H1 (cell line): ENCODE results near the gene RBM8A.

ENCODE experiments used
- ASH2L ChIP-seq: fragments of 200-600, 300-600 bp; sonication (generic); IDR thresholded peaks from one replicate; pipeline ENCODE4 v1.7.1; 2017; ENCODE audit warnings: low read length
- CHD1 ChIP-seq: IDR thresholded peaks from 2 replicates; pipeline ENCODE4 v1.6.1; 2012; ENCODE audit warnings: low read depth, low read length, improper control_type of control experiment
- CTCF ChIP-seq, 3 experiments: IDR thresholded peaks; 1 replicate in 2 of 3; 2 replicates in 1 of 3; pipeline versions ENCODE4 v1.5.1 to v1.6.1; 2011; ENCODE audit warnings: low read length in 3 of 3, mild to moderate bottlenecking in 3 of 3, inconsistent platforms in 2 of 3, low read depth in 1 of 3, moderate library complexity in 1 of 3; ENCODE audit not compliant: insufficient read depth in 1 of 3; ENCODE audit errors: control extremely low read depth in 1 of 3
- EZH2 ChIP-seq: fragments of 200-600 bp; sonication (generic); IDR thresholded peaks from 2 replicates; pipeline ENCODE4 v1.7.1; 2012; ENCODE audit warnings: low read depth, mild to moderate bottlenecking, moderate library complexity, low read length, inconsistent platforms; ENCODE audit not compliant: severe bottlenecking
- KDM1A ChIP-seq: fragments of 200-600, 300-600 bp; sonication (generic); IDR thresholded peaks from 2 replicates; pipeline ENCODE4 v1.7.1; 2016; ENCODE audit warnings: mild to moderate bottlenecking, low read length, borderline replicate concordance
- POLR2A ChIP-seq, 2 experiments: IDR thresholded peaks; 1 replicate in 1 of 2; 2 replicates in 1 of 2; pipeline ENCODE4 v1.6.1; 2011; ENCODE audit warnings: low read depth in 2 of 2, low read length in 2 of 2, mild to moderate bottlenecking in 2 of 2; ENCODE audit errors: control extremely low read depth in 1 of 2
- SP1 ChIP-seq: IDR thresholded peaks from 2 replicates; pipeline ENCODE4 v1.6.1; 2011; ENCODE audit warnings: low read depth, low read length
- SP4 ChIP-seq: IDR thresholded peaks from 2 replicates; pipeline ENCODE4 v1.6.1; 2012; ENCODE audit warnings: low read length, inconsistent platforms
- TAF1 ChIP-seq: IDR thresholded peaks from 2 replicates; pipeline ENCODE4 v1.6.1; 2011; ENCODE audit warnings: mild to moderate bottlenecking, low read depth, low read length
- TCF12 ChIP-seq: IDR thresholded peaks from 2 replicates; pipeline ENCODE4 v1.6.1; 2011; ENCODE audit warnings: low read depth, mild to moderate bottlenecking, low read length
- USF2 ChIP-seq: IDR thresholded peaks from 2 replicates; pipeline ENCODE4 v1.6.1; 2011; ENCODE audit warnings: low read length, improper control_type of control experiment
- YY1 ChIP-seq: IDR thresholded peaks from 2 replicates; pipeline ENCODE4 v1.6.1; 2011; ENCODE audit warnings: low read depth, mild to moderate bottlenecking, low read length
- TF ChIP-seq, protein P1 (sequence below): IDR thresholded peaks from 2 replicates; pipeline ENCODE4 v1.6.1; 2012; ENCODE audit warnings: inconsistent platforms

DNA sequence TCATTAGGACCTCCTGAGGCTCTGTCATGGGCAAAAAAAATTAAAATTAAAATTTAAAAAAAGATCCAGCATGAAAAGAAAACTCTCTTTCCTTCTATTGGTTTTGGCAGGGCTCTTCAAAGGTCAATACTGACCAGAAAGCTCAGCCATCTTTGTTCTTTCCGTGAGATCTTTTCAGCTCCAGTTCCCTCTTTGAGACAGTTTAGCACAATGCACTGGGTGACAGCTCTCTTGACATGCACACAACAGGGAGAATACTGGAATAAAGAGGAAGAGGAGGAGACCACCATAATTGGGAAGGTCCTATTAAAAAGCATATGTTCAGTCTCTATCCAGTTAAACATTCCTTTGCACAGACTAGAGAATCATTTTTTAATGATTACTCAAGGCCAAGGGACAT, 24.2 kb upstream of the RBM8A start:
- TF ChIP-seq CTCF (IDR thresholded peaks at IDR 0.05; ENCODE audit: control extremely low read depth in 1 of 3, insufficient read depth in 1 of 3, low read depth in 1 of 3, low read length in 3 of 3): no peak
- no peak for TF ChIP-seq POLR2A (IDR thresholded peaks at IDR 0.05; ENCODE audit: control extremely low read depth in 1 of 2, low read depth in 2 of 2, low read length in 2 of 2)
- TF ChIP-seq ASH2L: no peak
- no peak for TF ChIP-seq SP1
- no peak for TF ChIP-seq SP4
- TF ChIP-seq, protein P1, sequence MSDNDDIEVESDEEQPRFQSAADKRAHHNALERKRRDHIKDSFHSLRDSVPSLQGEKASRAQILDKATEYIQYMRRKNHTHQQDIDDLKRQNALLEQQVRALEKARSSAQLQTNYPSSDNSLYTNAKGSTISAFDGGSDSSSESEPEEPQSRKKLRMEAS: no peak
- no peak for TF ChIP-seq TCF12
- no peak for TF ChIP-seq CHD1
- TF ChIP-seq TAF1: no peak
- TF ChIP-seq USF2: no peak
- no peak for TF ChIP-seq YY1
- TF ChIP-seq EZH2: no peak
- no peak for TF ChIP-seq KDM1A
